AG09309 (cell line): Measurements from ENCODE around the gene SOX6.

Source experiments
- DNase-seq: peaks from one replicate; pipeline ENCODE4 v3.0.0-alpha.2; 2010; ENCODE audit warnings: low read depth
- H3K4me3 ChIP-seq: 2 replicates; pipeline ENCODE4 v1.5.1; 2011; ENCODE audit warnings: mild to moderate bottlenecking, low read depth, low read length, moderate library complexity; ENCODE audit not compliant: control insufficient read depth
- TF ChIP-seq, protein P1 (sequence below): IDR thresholded peaks from 2 replicates; pipeline ENCODE4 v1.5.1; 2011; ENCODE audit warnings: mild to moderate bottlenecking, low read depth, low read length, inconsistent platforms; ENCODE audit not compliant: insufficient read depth, control insufficient read depth; ENCODE audit errors: missing control alignments

The SOX6 gene

GRCh38 chr11:15971215-15971546 lies 385.2 kb downstream of the SOX6 start:
- TF ChIP-seq, protein P1, sequence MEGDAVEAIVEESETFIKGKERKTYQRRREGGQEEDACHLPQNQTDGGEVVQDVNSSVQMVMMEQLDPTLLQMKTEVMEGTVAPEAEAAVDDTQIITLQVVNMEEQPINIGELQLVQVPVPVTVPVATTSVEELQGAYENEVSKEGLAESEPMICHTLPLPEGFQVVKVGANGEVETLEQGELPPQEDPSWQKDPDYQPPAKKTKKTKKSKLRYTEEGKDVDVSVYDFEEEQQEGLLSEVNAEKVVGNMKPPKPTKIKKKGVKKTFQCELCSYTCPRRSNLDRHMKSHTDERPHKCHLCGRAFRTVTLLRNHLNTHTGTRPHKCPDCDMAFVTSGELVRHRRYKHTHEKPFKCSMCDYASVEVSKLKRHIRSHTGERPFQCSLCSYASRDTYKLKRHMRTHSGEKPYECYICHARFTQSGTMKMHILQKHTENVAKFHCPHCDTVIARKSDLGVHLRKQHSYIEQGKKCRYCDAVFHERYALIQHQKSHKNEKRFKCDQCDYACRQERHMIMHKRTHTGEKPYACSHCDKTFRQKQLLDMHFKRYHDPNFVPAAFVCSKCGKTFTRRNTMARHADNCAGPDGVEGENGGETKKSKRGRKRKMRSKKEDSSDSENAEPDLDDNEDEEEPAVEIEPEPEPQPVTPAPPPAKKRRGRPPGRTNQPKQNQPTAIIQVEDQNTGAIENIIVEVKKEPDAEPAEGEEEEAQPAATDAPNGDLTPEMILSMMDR: no peak
- no peak for DNase-seq
- H3K4me3 ChIP-seq: no peak overlapping the region

GRCh38 chr11:15970506-15971214 lies 385.7 kb downstream of the SOX6 start:
- TF ChIP-seq, protein P1: no peak
- DNase-seq: no peak
- no peak overlapping the region for H3K4me3 ChIP-seq

DNA sequence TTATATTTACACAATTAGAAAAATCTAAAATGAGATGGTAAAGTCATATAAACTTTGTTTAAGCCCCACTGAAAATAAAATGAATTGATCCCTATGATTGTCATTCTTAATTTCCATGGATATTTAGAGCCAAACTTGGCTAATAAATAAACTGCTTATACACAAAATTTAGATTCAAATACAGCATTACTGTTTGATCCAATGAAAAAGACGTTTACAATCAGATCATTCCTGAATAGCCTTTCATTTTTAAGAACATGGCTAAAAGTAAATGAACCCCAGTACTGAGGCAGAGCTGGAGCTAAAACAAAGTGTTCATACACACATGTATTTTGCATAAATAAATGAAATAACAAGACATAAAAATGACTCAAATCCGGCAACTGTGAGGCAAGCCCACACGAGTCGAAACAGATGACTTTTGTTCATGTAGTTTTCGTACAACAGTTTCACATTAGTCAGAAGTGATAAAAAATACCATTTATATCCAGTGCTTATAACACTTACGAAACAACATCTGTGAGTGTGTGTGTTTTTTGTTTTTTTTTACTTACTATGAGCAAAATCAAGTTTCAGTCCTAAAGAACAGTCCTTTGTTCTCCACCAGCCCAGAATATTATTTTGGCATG lies 386.5 kb downstream of the SOX6 start:
- peak; percentile 54 for DNase-seq
- H3K4me3 ChIP-seq: no peak overlapping the region
- TF ChIP-seq, protein P1: no peak

GRCh38 chr11:15969281-15969680 lies 387.1 kb downstream of the SOX6 start:
- TF ChIP-seq, protein P1: no peak
- peak; percentile 27 for DNase-seq
- H3K4me3 ChIP-seq: no peak overlapping the region

DNA sequence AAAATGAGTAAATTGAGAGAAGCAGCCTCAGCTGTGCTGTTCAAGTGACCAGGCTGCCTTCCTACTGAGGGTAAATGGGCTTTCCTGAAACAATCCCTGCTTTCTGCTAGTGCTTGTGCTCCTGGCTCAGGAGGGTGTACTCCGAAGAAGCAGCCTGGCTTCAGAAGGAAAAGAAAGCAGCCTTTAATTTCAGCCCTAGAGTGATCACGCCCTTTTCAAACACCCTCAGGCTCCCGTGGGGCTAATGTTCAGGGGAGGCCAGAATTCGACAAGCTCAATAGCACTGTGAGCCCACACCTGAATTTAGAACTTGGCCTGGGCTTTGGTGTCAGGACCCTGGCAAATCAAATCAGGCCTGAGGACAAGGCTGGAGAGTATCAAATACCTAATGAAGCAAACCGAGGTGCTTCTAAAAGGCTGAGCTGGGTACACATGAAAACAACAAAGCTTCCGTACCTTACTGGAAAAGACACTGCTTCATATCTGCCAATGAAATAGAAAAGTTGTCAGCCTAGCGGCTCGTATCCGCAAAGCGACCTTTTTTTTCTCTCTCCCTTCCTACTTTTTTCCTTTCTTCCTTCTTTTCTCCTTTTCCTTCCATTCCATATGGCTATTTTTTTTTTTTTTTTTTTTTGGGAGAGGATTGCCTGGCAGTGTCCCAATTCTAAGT lies 387.8 kb downstream of the SOX6 start:
- DNase-seq: no peak
- TF ChIP-seq, protein P1: no peak
- H3K4me3 ChIP-seq: no peak overlapping the region

DNA sequence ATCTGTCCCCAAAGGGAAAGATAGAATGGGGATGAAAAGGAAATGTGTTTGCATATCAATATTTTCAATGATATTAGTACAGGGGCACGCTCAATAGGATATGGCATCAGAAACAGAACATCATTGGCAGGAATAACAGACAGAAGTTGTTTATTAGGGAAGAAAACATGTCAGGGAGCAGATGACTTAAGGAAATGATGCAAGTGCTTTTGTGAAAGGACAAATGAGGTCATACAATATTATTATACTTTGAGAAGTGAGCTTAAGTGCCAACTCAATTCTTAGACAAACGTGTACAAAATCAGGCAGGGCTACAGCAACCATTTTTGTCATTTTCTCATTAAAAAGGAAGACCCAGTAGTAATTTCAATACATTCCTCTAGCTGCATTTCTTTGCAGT lies 388.4 kb downstream of the SOX6 start:
- TF ChIP-seq, protein P1: no peak
- DNase-seq: no peak
- H3K4me3 ChIP-seq: no peak overlapping the region
